HG03442 (cell line): Measurements from ENCODE around the gene LRP3.
"Not testable (repeated sequence)": the region's sequence is repeated elsewhere in the genome, so short reads cannot be mapped to it uniquely, and the experiment has no call there.

ENCODE experiments used
- ATAC-seq: cut with Tn5 transposase; IDR thresholded peaks from one replicate; pipeline ENCODE4 v1.9.1; 2021; ENCODE audit warnings: mild to moderate bottlenecking, moderate library complexity; ENCODE audit not compliant: unreplicated experiment

LRP3 gene

DNA sequence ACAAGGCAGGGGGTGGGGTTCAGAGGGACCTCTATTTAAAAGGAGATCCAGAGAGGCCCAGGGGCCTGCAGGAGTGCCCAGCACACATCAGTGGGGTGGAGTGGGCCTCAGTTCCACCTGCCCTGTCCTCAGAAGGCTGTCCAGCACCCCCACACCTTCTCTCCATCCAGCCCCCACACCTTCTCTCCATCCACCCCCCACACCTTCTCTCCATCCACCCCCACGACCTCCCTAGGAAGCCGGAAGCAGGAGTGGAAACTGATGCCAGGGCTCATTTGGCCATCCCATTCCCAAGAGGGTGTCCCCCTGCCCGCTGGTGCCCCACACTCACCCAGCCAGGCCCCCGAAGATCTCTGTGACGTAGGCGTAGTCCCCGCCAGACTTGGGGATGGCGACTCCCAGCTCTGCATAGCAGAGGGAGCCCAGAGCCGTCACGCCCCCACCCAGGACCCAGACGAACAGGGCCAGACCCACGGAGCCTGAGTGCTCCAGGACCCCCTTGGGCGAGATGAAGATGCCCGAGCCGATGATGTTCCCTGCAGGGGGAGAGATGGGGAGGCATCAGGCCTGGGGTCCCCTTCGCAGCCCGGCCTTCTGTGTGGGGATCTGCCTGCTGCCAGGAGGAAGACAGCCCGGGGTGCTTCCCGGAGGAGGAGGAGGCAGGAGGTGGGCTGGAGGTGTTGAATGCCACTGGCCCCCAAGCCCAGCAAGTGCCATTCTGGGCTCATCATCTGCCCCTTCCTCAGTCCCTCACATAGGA, 21.5 kb downstream of the LRP3 start:
- no peak for ATAC-seq

DNA sequence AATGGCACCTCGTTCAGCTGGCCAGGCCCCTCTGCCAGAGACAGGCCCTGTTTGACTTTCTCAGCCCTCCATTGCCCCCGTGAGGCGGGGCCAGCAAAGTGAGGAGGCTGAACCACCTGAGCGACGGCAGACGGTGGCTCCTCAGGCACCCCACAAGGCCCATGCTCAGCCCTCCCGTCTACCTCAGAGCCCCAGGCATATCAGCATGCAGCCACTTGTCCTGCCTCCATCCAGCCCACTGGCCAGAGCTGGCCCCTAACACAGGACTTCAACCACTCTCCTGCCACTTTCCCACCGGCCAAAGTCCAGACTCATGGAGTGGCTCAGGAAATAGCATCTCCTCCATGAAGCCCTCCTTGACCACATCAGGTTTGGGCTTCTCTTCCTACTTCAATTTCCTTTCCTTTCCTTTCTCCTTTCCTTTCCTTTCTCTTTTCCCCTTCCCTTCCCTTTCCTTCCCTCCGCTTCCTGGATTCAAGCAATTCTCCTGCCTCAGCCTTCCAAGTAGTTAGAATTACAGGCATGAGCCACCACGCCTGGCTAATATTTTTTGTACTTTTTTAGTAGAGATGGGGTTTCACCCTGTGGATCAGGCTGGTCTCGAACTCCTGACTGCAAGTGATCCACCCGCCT, 22.2 kb downstream of the LRP3 start:
- no peak for ATAC-seq

DNA sequence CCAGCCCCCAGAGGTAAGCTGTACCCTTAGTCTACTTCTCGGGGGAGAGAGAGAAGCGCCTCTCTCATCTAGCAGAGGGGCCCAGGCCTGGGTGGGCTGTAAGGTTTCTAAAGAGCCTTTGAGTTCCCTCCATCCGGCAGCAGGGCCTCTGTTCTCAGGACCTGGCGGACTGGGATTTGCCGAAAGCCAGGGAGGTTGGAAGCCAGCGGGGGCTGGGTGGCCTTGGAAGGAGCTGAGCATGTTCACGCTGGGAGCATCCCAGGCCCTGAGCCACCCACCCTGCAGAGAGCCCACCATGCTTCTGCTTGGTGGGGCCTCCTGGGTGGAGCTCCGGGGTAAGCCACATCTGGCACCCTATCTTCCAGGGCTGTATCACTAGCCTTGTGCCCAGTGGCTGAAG, 23.8 kb downstream of the LRP3 start:
- ATAC-seq: no peak

DNA sequence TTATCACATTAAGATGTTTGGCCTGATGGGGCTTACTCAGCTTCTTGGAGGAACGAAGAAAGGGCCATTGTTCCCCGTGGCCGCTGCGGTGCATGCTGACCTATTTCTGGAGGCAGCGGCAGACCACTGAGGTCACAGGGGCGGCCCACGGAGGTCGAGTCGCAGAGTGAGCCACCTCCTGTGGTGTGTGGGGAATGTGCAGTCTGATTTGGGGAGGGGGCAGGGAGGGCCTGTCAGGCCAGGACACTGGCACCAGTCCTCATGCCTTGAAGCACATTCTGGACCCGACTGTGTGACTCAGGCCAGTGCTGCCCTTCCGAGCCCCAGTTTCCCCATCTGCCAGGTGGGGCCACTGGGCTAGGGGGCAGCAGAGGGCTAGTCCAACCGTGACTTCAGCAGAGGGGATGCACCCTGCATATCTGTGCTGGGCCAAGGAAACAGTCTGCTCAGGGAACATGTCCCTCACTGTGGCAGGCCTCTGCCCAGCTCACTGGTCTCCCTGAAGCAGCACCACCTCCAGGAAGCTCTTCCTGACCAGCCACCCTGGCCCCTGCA, 25.2 kb downstream of the LRP3 start:
- no peak for ATAC-seq

DNA sequence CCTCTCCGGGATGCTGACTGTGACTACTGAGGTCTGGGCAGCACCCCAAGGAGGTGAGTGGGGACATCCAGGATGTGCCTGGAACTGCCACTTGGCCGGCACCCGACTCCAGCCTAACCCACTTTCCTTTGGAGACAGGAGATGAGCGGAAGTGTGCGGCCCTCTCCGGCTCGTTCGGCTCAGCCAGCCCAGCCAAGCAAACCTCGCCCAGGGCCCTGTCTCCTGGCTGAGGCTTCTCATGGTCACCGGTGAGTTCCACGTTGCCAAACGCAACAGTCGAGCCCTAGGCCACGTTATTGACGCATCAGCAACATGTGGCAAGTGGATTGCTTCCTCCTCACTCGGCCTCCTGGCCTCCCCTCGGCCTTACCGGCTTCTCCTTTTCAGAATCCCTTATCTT, 26.0 kb downstream of the LRP3 start:
- ATAC-seq: no peak

DNA sequence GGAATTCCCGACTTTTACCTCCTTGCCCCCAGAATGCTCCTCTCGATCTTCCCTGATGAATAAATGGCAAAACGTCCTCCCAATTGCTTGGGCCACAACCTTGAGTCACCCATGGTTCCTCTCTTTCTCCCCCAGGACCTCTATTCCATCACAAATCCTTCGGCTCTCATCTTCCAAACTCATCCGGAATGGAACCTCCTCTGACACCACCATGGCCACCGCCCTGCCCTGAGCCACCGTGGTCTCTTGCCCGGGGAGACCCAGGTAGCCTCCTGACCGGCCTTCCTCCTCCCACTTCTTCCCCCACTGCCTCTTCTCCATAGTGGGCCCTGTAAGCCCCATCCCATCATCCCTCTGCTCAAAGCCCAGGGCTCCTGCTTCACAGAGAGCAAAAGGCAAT, 26.6 kb downstream of the LRP3 start:
- ATAC-seq: no peak

DNA sequence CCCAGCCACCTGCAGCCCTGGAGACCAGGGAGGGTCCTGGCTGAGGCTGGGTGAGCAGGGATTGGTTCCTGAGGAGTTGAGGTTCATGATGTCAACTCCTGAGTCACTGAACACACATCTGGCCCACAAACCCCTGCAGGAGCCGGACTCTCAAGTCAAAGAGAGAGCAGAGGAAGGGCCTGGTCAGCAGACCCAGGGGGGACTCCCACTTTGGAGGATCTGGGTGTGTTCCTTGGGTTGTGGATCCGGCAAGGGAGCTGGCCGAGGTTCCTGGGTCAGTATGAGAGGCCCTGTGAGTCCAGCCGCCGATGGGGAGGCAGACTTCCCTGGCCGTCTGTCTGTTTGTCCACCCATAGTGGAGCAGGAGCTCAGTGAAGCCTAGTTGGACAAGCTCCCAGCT, 27.5 kb downstream of the LRP3 start:
- ATAC-seq: no peak

DNA sequence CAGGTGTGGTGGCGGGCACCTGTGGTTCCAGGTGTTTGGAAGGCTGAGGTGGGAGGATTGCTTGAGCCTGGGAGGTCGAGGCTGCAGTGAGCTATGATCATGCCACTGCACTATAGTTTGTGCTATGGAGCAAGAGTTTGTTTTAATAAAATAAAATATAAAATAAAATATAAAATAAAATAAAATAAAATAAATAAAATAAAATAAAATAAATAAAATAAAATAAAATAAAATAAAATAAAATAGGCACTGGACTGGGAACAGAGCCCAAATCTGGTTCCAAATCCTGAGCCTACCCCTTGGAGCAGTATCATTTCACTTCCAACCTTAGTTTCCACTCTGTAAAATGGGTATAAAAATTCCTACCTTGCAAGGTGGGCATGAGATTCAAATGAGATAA, 28.1 kb downstream of the LRP3 start:
- ATAC-seq: not testable (repeated sequence)

DNA sequence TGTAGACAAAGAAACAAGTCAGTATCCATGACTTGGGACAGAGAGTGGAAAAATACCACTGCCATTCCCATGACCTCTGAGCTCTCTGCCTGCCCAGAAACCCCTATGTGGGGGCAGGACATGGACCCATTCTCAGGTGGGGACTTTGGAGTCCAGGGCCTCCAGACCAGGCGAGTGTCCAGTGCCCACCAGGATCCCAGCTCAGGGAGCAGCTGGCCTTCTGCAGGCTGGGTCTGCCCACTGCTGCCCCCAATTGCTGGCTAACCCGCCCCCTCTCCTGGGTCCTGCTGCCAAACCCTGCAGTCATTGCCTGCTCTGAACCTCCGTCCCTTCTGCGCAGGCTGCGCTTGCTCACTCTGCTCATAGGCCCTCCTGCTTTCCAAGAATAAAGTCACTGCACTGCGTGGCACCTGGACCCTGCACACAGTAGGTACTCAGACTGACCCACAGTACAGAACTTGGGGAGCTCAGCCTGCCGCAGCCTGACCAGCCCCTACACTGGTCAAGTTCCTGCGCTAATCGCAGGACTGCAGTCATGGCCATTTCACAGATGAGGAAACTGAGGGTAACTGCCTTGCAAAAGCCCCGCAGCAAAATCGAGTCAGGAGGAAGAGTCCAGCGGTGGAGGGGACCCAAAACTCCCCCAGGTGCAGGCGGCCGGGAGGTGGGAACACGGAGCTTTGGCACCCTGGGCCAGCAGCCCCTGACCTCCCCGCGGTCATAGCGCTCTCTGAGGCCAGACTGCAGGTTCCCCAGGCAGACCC, 30.7 kb downstream of the LRP3 start:
- ATAC-seq: no peak

DNA sequence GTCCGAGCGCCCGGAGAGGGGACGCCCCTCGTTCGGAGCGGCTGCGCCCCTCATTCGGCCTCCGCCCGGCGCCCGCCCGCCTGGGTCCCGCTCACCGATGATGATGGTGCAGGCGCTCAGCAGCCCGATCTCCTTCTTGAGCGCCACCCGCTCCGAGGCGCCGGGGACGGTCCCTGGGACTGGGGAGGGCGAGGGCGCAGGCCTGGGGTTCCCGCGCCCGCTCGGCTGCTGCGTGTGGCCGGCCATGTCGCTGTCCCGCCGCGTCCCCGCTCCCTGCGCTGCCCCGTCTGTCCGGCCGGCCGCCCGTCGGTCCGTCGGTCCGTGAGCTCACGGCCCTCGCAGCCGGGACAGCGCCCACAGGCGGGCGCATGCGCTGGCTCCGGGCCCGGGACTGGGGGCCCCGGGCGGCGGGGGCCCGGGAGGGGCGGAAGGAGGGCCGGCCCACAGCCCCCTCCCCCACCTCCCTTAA, 31.4 kb downstream of the LRP3 start, which contains the start of gene SLC7A10:
TSS of gene SLC7A10 (minus strand) at position 393 of the 469 bp plus-strand sequence. CDS start at position 246, 147 bp downstream.
- no peak for ATAC-seq

DNA sequence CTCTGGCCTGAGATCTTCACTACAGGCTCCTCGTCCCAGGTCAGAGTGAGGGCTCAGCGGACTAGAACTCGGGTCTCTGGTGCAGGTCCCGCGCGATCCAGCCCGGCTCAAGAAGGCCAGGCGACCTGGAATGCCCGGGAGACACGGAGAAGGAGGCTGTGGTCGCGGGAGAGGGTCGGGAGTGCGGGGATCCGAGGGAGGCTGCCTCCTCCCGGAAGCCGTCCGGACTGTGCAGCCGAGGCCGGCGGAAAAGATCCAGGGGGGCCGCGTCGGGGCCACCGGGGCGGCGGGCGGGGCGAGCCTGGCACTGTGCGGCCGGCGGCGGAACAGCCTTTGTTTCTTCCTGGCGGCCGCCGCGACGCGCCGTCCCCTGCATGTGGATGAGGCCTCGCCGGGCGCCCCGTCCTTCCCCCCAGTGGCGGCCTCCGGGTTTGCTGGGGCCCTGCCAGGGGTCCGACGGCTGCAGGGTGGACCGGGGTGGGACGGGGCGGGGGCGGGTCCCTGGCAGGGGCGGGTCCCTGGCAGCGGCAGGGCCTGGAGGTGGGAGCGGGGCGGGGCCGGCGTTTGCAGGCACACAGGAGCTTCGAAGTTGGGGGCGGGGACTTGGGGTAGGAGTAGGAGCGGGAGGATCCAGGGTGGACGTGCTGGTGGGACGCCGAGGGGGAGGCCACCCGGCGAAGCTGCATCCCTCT, 32.6 kb downstream of the LRP3 start:
- no peak for ATAC-seq

DNA sequence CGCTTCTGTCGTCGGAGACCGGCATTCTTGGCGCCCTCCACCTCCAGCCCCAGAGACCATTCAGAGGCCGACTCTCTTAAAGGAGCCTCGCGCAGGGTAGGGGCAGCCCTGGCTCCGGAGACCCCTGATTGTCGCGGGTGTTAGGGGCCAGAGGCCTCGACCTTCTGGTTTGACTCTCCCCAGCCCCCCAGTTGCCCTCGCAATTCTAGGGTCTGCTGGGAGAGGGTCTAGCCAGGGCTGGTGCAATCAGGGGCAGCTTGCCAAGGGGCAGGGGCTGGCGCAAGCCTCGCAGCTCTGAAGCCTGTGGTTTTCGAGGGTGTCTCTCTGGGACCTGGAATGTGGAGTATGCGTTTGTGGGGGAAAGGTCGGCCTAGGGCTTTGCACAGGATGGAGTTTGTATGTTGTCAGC, 33.1 kb downstream of the LRP3 start:
- ATAC-seq: no peak

DNA sequence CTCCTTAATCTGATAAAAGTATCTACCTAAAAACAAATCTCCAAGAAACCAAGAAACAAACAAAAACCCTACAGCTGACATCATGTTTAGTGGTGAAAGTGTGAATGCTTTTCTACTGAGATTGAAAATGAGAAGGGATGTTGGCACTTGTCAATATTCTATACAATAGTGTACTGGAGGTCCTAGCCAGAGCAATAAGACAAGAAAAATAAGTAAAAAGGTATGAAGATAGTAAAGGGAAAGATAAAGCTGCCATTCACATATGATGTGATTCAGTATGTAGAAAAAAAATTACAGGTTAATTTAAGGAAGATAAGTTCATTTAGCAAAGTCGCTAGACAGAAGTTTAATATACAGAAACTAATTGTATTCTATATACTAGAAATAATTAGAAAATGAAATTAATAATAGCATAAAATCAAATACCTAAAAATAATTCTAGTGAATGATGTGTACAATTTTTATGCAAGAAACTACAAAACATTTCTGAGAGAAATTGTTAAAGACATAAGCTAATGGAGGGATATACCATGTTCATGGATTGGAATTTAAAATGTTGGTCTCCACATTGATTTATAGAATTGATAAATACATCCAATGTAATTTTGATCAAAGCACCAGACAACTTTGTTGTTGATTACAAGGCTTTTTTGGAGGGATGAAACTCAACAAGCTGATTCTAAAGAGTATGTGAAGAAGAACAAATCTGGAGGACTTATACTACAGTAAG, 33.9 kb downstream of the LRP3 start:
- no peak for ATAC-seq

DNA sequence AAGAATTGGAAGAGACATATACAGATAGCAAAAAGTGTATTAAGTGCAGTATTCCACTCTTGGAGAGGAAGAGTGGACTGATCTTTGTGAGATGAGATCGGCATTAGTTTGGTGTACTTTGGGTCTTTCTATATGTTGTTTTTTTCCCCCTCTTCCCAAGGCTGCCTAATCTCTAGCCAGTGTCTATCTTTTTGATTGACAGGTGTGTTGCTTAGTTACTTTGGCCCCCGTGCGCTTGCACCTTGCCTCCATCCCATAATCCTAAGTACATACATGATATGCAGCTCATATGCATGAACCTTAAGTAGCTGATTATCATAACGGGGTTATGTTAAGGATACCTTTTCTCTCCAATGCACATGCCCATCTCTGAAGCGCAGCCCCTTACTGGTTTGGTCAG, 35.8 kb downstream of the LRP3 start:
- ATAC-seq: no peak

DNA sequence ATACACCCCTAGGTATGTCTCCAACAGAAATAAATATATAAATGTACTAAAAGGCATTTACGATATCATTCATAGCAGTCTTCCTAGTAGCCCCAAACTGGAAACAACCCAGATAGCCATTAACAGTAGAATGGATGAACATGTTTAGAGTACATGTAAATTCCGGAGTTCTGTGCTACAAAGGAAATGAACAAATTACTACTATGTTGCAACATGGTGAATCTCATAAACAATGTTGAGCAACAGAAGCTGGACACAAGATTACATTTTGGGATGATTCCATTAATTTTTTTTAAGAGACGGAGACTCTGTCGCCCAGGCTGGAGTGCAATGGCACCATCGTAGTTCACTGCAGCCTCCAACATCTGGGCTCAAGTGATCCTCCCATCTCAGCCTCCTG, 37.4 kb downstream of the LRP3 start:
- ATAC-seq: no peak

DNA sequence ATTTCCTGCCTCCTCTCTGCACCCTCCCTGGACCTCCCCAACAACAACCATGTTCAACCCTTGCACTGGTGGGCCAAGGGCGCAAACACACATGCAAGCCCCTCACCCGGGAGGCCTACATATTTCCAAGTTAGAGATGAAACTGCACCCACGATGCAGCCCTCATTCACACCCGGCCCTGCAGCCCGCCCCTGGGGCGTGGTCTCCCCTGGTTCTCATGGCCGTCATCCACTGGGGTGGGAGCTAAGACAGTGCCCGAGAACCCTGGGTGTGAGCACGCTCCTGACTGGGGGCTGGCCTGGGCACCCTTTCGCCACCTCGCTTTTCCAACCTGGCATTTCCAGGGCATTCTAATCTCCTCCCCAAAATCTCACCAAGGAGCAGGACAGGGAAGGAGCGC, 38.5 kb downstream of the LRP3 start:
- no peak for ATAC-seq

DNA sequence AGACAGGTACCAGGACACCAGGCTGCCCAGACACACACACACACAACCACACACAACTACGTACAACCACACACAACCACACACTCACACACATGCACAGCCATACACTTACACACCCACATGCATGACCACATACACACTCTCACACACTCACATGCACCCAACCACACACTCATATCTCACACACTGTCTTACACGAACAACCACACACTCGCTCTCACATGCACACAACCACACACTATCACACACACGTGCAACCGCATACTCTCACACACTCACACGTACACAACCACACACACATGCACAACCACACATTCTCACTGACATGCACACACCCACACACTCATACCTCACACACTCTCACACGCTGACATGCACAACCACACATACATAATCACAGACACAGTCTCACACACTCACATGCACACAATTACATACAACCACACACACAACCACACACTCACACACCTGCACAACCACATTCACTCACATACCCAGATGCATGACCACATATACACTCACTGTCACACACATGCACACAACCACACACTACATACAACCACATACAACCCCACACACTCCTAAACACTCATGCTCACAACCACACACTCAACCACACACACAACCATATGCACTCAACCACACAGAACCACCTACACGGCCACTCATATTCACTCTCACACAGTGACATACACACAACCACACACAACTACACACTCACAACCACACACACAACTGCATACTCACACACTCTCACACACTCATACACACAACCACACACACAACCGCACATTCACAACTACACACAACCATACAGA, 39.1 kb downstream of the LRP3 start:
- no peak for ATAC-seq

DNA sequence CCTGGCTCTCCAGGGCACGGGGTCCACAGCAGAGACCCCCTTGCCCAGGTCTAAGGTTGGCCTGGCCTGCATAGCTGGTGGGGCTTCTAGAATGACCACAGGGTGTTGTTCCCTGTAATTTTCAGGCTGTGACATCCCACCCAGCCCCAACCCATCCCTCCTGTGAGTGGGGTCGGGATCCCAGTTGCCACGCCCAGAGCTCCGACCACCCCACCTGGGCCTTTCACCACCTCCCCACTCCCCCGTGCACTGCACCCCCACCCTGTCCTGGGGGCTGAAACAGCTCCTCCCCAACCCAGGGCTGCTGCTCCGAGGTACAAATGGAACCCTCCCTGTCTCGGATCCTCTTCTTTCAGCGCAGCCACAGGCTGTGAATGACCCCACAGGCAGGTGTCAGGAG, 40.0 kb downstream of the LRP3 start:
- ATAC-seq: no peak

DNA sequence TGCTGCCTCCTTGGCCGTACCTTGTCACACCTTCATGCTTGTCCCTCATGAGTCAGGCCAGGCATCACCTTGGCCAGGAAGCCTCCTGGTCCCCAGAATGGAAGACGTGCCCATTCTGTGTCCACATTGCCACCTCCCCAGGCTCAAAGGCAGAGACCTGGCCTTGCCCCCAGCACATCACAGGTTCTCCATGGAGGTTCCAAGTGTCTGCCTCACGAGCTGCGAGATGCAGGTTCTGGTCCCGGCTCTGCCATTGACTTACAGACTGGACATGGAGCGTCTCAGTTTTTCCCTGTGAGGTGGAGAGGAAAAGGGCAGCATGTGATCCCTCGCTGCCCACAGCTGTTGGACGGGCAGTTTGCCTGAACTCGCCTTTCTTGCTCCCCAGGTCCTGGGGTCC, 40.6 kb downstream of the LRP3 start:
- ATAC-seq: no peak
